Measurements from ENCODE around the gene UBR3. TPM values are rescaled to one million over a fixed set of nuclear protein-coding genes. Genes with fewer than 3 reads are reported as not detected.

UBR3 gene, protein sequence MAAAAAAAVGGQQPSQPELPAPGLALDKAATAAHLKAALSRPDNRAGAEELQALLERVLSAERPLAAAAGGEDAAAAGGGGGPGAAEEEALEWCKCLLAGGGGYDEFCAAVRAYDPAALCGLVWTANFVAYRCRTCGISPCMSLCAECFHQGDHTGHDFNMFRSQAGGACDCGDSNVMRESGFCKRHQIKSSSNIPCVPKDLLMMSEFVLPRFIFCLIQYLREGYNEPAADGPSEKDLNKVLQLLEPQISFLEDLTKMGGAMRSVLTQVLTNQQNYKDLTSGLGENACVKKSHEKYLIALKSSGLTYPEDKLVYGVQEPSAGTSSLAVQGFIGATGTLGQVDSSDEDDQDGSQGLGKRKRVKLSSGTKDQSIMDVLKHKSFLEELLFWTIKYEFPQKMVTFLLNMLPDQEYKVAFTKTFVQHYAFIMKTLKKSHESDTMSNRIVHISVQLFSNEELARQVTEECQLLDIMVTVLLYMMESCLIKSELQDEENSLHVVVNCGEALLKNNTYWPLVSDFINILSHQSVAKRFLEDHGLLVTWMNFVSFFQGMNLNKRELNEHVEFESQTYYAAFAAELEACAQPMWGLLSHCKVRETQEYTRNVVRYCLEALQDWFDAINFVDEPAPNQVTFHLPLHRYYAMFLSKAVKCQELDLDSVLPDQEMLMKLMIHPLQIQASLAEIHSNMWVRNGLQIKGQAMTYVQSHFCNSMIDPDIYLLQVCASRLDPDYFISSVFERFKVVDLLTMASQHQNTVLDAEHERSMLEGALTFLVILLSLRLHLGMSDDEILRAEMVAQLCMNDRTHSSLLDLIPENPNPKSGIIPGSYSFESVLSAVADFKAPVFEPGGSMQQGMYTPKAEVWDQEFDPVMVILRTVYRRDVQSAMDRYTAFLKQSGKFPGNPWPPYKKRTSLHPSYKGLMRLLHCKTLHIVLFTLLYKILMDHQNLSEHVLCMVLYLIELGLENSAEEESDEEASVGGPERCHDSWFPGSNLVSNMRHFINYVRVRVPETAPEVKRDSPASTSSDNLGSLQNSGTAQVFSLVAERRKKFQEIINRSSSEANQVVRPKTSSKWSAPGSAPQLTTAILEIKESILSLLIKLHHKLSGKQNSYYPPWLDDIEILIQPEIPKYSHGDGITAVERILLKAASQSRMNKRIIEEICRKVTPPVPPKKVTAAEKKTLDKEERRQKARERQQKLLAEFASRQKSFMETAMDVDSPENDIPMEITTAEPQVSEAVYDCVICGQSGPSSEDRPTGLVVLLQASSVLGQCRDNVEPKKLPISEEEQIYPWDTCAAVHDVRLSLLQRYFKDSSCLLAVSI (N-terminal part only)
- 30.6 and 36.8 TPM in 2 replicates for total RNA-seq

DNA sequence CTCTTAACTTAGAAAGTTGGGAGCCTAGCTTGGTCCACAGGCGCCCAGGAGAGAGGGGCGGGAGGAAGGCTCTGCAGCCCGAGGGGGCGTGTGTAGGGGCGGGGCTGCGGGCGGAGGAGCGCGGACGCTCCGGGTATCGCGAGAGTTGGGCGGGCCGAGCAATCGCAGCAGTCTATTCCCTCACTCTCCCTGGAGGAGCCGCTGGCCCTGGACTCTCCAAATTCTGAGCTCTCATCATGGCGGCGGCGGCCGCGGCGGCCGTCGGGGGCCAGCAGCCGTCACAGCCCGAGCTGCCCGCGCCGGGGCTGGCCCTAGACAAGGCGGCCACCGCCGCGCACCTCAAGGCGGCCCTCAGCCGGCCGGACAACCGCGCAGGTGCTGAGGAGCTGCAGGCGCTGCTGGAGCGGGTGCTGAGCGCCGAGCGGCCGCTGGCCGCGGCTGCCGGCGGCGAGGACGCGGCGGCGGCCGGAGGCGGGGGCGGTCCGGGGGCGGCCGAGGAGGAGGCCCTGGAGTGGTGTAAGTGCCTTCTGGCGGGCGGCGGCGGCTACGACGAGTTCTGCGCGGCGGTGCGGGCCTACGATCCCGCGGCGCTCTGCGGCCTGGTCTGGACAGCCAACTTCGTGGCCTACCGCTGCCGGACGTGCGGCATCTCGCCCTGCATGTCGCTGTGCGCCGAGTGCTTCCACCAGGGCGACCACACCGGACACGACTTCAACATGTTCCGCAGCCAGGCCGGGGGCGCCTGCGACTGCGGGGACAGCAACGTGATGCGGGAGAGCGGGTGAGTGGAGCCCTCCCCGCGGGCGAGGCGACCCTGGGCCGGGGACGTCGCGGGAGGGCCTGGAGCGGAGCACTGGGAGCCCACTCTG, at the start of gene UBR3:
TSS of gene UBR3 (plus strand) at position 183 of the 869 bp plus-strand sequence. CDS start at position 237, 54 bp downstream.

DNA sequence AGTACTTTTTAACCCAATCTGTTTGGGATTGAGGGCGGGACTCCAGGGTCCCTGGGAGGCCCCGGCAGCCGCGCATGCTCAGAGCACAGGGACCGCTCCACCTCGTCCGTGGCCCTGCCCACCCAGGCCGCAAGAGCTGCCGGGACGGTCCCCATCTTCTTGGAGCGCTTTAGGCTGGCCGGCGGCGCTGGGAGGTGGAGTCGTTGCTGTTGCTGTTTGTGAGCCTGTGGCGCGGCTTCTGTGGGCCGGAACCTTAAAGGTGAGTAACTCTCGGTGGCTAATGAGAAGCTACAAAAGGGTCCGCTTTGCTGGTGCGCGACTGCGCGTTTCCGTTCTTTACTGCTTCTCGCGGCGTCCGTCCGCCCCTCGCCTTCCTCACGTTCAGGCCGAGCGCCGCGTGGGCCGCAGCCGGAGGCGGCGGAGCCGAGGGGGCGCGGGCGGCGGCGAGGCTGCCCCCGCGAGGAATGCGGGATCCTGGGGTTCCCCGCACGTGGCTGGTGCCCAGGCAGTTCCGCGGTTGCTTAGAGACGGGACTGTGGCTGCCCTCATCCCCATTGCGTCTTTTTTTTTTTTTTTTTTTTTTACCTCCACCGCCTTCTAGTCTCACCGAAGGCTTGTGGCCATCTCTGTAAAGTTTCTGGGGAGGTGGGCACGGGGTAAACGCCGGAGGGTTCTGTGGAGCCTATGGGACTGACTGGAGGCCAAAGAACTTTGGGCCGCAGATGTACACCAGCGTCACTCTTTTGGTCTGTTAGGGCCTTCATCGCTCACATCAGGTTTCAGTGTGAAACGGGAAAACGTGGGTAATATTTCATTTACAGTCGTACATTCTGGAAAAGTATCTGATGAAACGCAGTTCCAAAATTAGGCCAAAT, 28.3 kb upstream of the UBR3 start, which contains the start of gene SSB:
TSS of gene SSB (plus strand) at position 154 of the 875 bp plus-strand sequence. CDS start 2,090 bp downstream, outside the sequence.

GRCh38 chr2:169824373-169825333, 2.6 kb upstream of the UBR3 start, which contains the start of gene METTL5:
Gene METTL5 (minus strand): TSS chr2:169824905. CDS start chr2:169824597, 308 bp downstream.

Small RNAs within 50 kb of the gene (small RNA-seq; reads per million reads assigned to genes)
- gene RNU6-1006P, result not detected

Other genes with a start within 250 kb of the UBR3 start
- gene PPIG, start 243.1 kb upstream of the UBR3 start, total RNA-seq, result 22.7 and 24.5 TPM in 2 replicates
- gene CFAP210, start 133.0 kb upstream of the UBR3 start, total RNA-seq, result 0.12 TPM in 1 of 2 replicates, not detected in the other
- gene PHOSPHO2, start 133.0 kb upstream of the UBR3 start, total RNA-seq, result 3.5 and 5.5 TPM in 2 replicates
- 1.6 and 1.7 TPM in 2 replicates for gene KLHL23, start 93.6 kb upstream of the UBR3 start, total RNA-seq
- gene SSB, start 28.6 kb upstream of the UBR3 start, total RNA-seq, result 55.7 and 62.9 TPM in 2 replicates
- gene METTL5, start 2.5 kb upstream of the UBR3 start, total RNA-seq, result 28.1 and 31.6 TPM in 2 replicates

Data from hair follicle dermal papilla cell (primary cell).